Fibroblast of skin of left quadriceps (primary cell): ENCODE measurements around the gene NR2C2.

Experiments used
- DNase-seq, 2 experiments: peaks; one replicate each; pipeline ENCODE4 v3.0.0-alpha.2; 2013; ENCODE audit warnings: low read depth in 2 of 2

The NR2C2 gene

GRCh38 chr3:15063238-15063637 is 115.9 kb downstream of the NR2C2 start:
- DNase-seq = no peak

- no peak for DNase-seq
These were observed 116.4 kb downstream of the NR2C2 start for GRCh38 chr3:15063656-15064286.

GRCh38 chr3:15064299-15064834 is 117.0 kb downstream of the NR2C2 start:
- no peak for DNase-seq

GRCh38 chr3:15064835-15065549 is 117.6 kb downstream of the NR2C2 start, which contains the start of gene MRPS25:
Gene MRPS25, minus strand, starts transcription at chr3:15065315. Its CDS starts 121 bp downstream, at chr3:15065194.
- DNase-seq = peak; percentile 73 to 77

- no peak for DNase-seq
These were observed 118.2 kb downstream of the NR2C2 start for GRCh38 chr3:15065550-15066007.

GRCh38 chr3:15066467-15066866 is 119.1 kb downstream of the NR2C2 start:
- no peak for DNase-seq

- no peak for DNase-seq
These were observed 122.1 kb downstream of the NR2C2 start for GRCh38 chr3:15069441-15069840.

- DNase-seq = no peak
These were observed 124.3 kb downstream of the NR2C2 start for GRCh38 chr3:15071699-15072098.

GRCh38 chr3:15074500-15074899 is 127.1 kb downstream of the NR2C2 start:
- DNase-seq = no peak

GRCh38 chr3:15079091-15079490 is 131.7 kb downstream of the NR2C2 start:
- no peak for DNase-seq

GRCh38 chr3:15081960-15082664 is 134.7 kb downstream of the NR2C2 start:
- no peak for DNase-seq

GRCh38 chr3:15083252-15083651 is 135.9 kb downstream of the NR2C2 start:
- no peak for DNase-seq

GRCh38 chr3:15086263-15086662 is 138.9 kb downstream of the NR2C2 start:
- no peak for DNase-seq

- DNase-seq = no peak
These were observed 139.3 kb downstream of the NR2C2 start for GRCh38 chr3:15086699-15087098.

GRCh38 chr3:15089201-15089600 is 141.8 kb downstream of the NR2C2 start:
- DNase-seq = no peak

GRCh38 chr3:15091575-15091974 is 144.2 kb downstream of the NR2C2 start:
- no peak for DNase-seq

GRCh38 chr3:15092686-15093085 is 145.3 kb downstream of the NR2C2 start:
- no peak for DNase-seq

GRCh38 chr3:15094187-15094875 is 146.9 kb downstream of the NR2C2 start:
- no peak for DNase-seq

- DNase-seq = no peak
These were observed 148.7 kb downstream of the NR2C2 start for GRCh38 chr3:15096046-15096445.

GRCh38 chr3:15097891-15098290 is 150.5 kb downstream of the NR2C2 start:
- DNase-seq = no peak
